K562 (cell line): ENCODE measurements around the gene PPM1M.

ENCODE experiments used
- DIDO1 ChIP-seq: fragments of 450-650 bp; IDR thresholded peaks from 2 replicates; pipeline ENCODE4 v1.6.1; 2016; ENCODE audit warnings: low read depth, missing biosample characterization, missing genetic modification characterization
- KDM4B ChIP-seq, 2 experiments: fragments of 450-650 bp in 1 of 2; sonication (generic) in 1 of 2; IDR thresholded peaks; 2 replicates each; pipeline ENCODE4 v1.6.1; 2016 to 2017; ENCODE audit warnings: borderline replicate concordance in 2 of 2, antibody characterized with exemption in 1 of 2, low read depth in 1 of 2, mild to moderate bottlenecking in 1 of 2
- SMC3 ChIP-seq: conservative IDR thresholded peaks from 2 replicates; pipeline ENCODE4 v1.6.1; 2011; ENCODE audit warnings: low read depth, low read length, improper control_type of control experiment; ENCODE audit not compliant: insufficient read depth
- STAG1 ChIP-seq: sonication (generic); formaldehyde crosslinking; IDR thresholded peaks from 2 replicates; pipeline ENCODE4 v1.5.0; 2020; ENCODE audit warnings: missing genetic modification reagents, borderline replicate concordance
- ZBTB8A ChIP-seq: fragments of 450-650 bp; IDR thresholded peaks from 2 replicates; pipeline ENCODE4 v1.6.1; 2018; ENCODE audit warnings: mild to moderate bottlenecking, moderate library complexity; ENCODE audit not compliant: partially characterized antibody
- ZNF197 ChIP-seq: fragments of 200-800 bp; sonication (Bioruptor generic); IDR thresholded peaks from 2 replicates; pipeline ENCODE4 v1.6.1; 2016; ENCODE audit warnings: low read depth, missing genetic modification characterization, missing compliant biosample characterization
- TF ChIP-seq, protein P1 (sequence below), 2 experiments: fragments of 200-800 bp in 1 of 2; sonication (Bioruptor generic) in 1 of 2; sonication (generic) in 1 of 2; formaldehyde crosslinking in 1 of 2; IDR thresholded peaks in 1 of 2; conservative IDR thresholded peaks in 1 of 2; 2 replicates each; pipeline versions ENCODE4 v1.5.0 to v1.6.1; 2016 to 2020; ENCODE audit warnings: missing compliant biosample characterization in 1 of 2, missing genetic modification characterization in 1 of 2, missing genetic modification reagents in 1 of 2
- TF ChIP-seq, protein P2 (sequence below): sonication (generic); formaldehyde crosslinking; IDR thresholded peaks from 2 replicates; pipeline ENCODE4 v1.9.0; 2022; ENCODE audit warnings: mild to moderate bottlenecking, missing genetic modification reagents

DNA sequence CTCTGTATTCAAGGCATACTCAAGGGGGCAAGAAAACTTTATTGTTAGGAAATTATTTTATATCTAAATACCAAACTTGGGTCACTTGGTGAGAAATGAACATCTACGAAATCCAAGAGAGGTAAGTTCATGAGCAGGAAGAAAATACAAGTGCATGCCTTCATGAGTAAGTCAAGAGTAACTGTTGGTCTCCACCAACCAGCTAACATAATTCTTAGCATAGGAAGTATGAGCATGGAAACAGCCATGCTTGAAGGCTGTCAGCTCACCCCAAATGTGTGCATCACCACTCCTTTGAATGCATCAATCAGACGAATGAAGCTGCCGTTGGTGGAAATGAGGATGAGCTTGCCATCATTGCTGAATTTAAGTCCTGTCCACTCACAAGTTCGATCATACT, 13.9 kb downstream of the PPM1M start:
- TF ChIP-seq, protein P1, sequence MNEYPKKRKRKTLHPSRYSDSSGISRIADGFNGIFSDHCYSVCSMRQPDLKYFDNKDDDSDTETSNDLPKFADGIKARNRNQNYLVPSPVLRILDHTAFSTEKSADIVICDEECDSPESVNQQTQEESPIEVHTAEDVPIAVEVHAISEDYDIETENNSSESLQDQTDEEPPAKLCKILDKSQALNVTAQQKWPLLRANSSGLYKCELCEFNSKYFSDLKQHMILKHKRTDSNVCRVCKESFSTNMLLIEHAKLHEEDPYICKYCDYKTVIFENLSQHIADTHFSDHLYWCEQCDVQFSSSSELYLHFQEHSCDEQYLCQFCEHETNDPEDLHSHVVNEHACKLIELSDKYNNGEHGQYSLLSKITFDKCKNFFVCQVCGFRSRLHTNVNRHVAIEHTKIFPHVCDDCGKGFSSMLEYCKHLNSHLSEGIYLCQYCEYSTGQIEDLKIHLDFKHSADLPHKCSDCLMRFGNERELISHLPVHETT (CRISPR knock-in tag; conservative IDR thresholded peaks at IDR 0.05 in 1 of 2, IDR thresholded peaks at IDR 0.05 in 1 of 2), result no peak
- TF ChIP-seq KDM4B (IDR thresholded peaks at IDR 0.05; ENCODE audit: borderline replicate concordance in 2 of 2, low read depth in 1 of 2) (no peak), ZBTB8A (no peak), ZNF197 (CRISPR knock-in tag) (no peak), SMC3 (no peak), DIDO1 (tag) (no peak), STAG1 (no peak)
- TF ChIP-seq, protein P2, sequence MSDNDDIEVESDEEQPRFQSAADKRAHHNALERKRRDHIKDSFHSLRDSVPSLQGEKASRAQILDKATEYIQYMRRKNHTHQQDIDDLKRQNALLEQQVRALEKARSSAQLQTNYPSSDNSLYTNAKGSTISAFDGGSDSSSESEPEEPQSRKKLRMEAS (CRISPR knock-in tag), result no peak
